DND-41 (cell line): ENCODE measurements around the gene AACS.

Experiments
- CTCF ChIP-seq: IDR thresholded peaks from 2 replicates; pipeline ENCODE4 v1.5.1; 2012; ENCODE audit warnings: borderline replicate concordance, low read length, moderate library complexity, mild to moderate bottlenecking; ENCODE audit not compliant: poor library complexity, severe bottlenecking; ENCODE audit errors: extremely low read depth
- EZH2 ChIP-seq: IDR thresholded peaks from 3 replicates; pipeline ENCODE4 v1.6.1; 2012; ENCODE audit warnings: borderline replicate concordance, low read depth, mild to moderate bottlenecking, moderate library complexity, low read length, inconsistent platforms; ENCODE audit not compliant: severe bottlenecking

- no peak for TF ChIP-seq CTCF
- TF ChIP-seq EZH2, result no peak
Measured at GRCh38 chr12:125090437-125090836, 25.2 kb downstream of the AACS start.
